ENCODE data around the gene PTPN11. TPM values are rescaled to one million over a fixed set of nuclear protein-coding genes. Genes with fewer than 3 reads are reported as not detected.

The PTPN11 gene
- total RNA-seq, 1 donor from 2014 or later, result 77.3 TPM

- peaks cover 12% of the 10 kb centered on the region for H3K4me1 Mint-ChIP-seq (ENCODE audit: low read depth)
- peak overlapping the region; percentile 99 for H3K27ac Mint-ChIP-seq
- peaks cover 1% of the 10 kb centered on the region for H3K36me3 Mint-ChIP-seq (ENCODE audit: insufficient read depth)
- no peak for TF ChIP-seq CTCF (IDR thresholded peaks at IDR 0.05; ENCODE audit: unreplicated experiment)
- peaks cover 3% of the 10 kb centered on the region for H3K9me3 Mint-ChIP-seq (ENCODE audit: low read depth)
- no peaks in the 10 kb centered on the region for H3K27me3 Mint-ChIP-seq
- peak overlapping the region; percentile 98 for H3K4me3 Mint-ChIP-seq (ENCODE audit: low read depth)
- no peak for DNase-seq (ENCODE audit: low spot score, unreplicated experiment)
Observed at GRCh38 chr12:112380663-112381405, 37.9 kb upstream of the PTPN11 start.

GRCh38 chr12:112381406-112381882 lies 37.3 kb upstream of the PTPN11 start:
- H3K27ac Mint-ChIP-seq, result peak overlapping the region; percentile 99

GRCh38 chr12:112381883-112382796 lies 36.6 kb upstream of the PTPN11 start, which contains the start of gene HECTD4:
HECTD4 (minus strand) TSS chr12:112382431; CDS start chr12:112382128, 303 bp downstream.
- peaks cover 13% of the 10 kb centered on the region for H3K4me1 Mint-ChIP-seq (ENCODE audit: low read depth)
- TF ChIP-seq CTCF (IDR thresholded peaks at IDR 0.05; ENCODE audit: unreplicated experiment), result no peak

More at GRCh38 chr12:112381406-112381882, 37.3 kb upstream of the PTPN11 start:
- Mint-ChIP-seq H3K36me3 (ENCODE audit: insufficient read depth) (peaks cover under 1% of the 10 kb centered on the region), H3K4me3 (ENCODE audit: low read depth) (peak overlapping the region; percentile 98), H3K9me3 (ENCODE audit: low read depth) (peaks cover 2% of the 10 kb centered on the region), H3K27me3 (no peaks in the 10 kb centered on the region), H3K4me1 (ENCODE audit: low read depth) (peaks cover 12% of the 10 kb centered on the region)
- TF ChIP-seq CTCF (IDR thresholded peaks at IDR 0.05; ENCODE audit: unreplicated experiment), result no peak
- DNase-seq (ENCODE audit: low spot score, unreplicated experiment), result no peak

GRCh38 chr12:112382866-112383265 lies 35.9 kb upstream of the PTPN11 start:
- Mint-ChIP-seq H3K4me1 (ENCODE audit: low read depth) (peaks cover 15% of the 10 kb centered on the region), H3K27me3 (no peaks in the 10 kb centered on the region)

More at GRCh38 chr12:112381883-112382796, 36.6 kb upstream of the PTPN11 start, which contains the start of gene HECTD4:
- peak; percentile 93 for DNase-seq (ENCODE audit: low spot score, unreplicated experiment)
- H3K27me3 Mint-ChIP-seq, result no peaks in the 10 kb centered on the region
- peak within 1 kb of the TSS; percentile 98 for H3K4me3 Mint-ChIP-seq (ENCODE audit: low read depth)
- H3K36me3 Mint-ChIP-seq (ENCODE audit: insufficient read depth), result no peaks in the 10 kb centered on the region
- H3K9me3 Mint-ChIP-seq (ENCODE audit: low read depth), result no peaks in the 10 kb centered on the region
- peak within 1 kb of the TSS; percentile 99 for H3K27ac Mint-ChIP-seq

More at GRCh38 chr12:112382866-112383265, 35.9 kb upstream of the PTPN11 start:
- Mint-ChIP-seq H3K36me3 (ENCODE audit: insufficient read depth) (no peaks in the 10 kb centered on the region), H3K4me3 (ENCODE audit: low read depth) (peak overlapping the region; percentile 73), H3K9me3 (ENCODE audit: low read depth) (no peaks in the 10 kb centered on the region), H3K27ac (peak overlapping the region; percentile 94)
- no peak for TF ChIP-seq CTCF (IDR thresholded peaks at IDR 0.05; ENCODE audit: unreplicated experiment)
- DNase-seq (ENCODE audit: low spot score, unreplicated experiment), result no peak
